Trophoblast cell (in vitro differentiated cells and primary cell): Measurements from ENCODE around the gene EVI5.

Source experiments
- DNase-seq, 2 donors: peaks; one replicate each; pipeline ENCODE4 v3.0.0-alpha.2; 2016
- H2AFZ ChIP-seq: 2 replicates; pipeline ENCODE4 v1.6.1; 2013; ENCODE audit warnings: low read length, moderate library complexity, mild to moderate bottlenecking; ENCODE audit not compliant: insufficient read depth, poor library complexity
- H2AK5ac ChIP-seq: 2 replicates; pipeline ENCODE4 v1.6.1; 2013; ENCODE audit warnings: mild to moderate bottlenecking, low read length
- H2BK120ac ChIP-seq: 2 replicates; pipeline ENCODE4 v1.6.1; 2013; ENCODE audit warnings: low read length, mild to moderate bottlenecking, moderate library complexity; ENCODE audit not compliant: insufficient read depth, poor library complexity
- H2BK12ac ChIP-seq: 2 replicates; pipeline ENCODE4 v1.6.1; 2013; ENCODE audit warnings: mild to moderate bottlenecking, low read length, moderate library complexity
- H2BK5ac ChIP-seq: 2 replicates; pipeline ENCODE4 v1.6.1; 2013; ENCODE audit warnings: low read length, low read depth, moderate library complexity, mild to moderate bottlenecking; ENCODE audit not compliant: poor library complexity
- H3K14ac ChIP-seq: 2 replicates; pipeline ENCODE4 v1.6.1; 2013; ENCODE audit warnings: mild to moderate bottlenecking, low read length
- H3K18ac ChIP-seq: 2 replicates; pipeline ENCODE4 v1.6.1; 2013; ENCODE audit warnings: mild to moderate bottlenecking, low read length
- H3K23ac ChIP-seq: 2 replicates; pipeline ENCODE4 v1.6.1; 2013; ENCODE audit warnings: low read length
- H3K27ac ChIP-seq: 2 replicates; pipeline ENCODE4 v1.5.1; 2013; ENCODE audit warnings: low read depth, mild to moderate bottlenecking, inconsistent platforms, low read length, moderate library complexity
- H3K27me3 ChIP-seq: 2 replicates; pipeline ENCODE4 v1.6.1; 2013; ENCODE audit warnings: inconsistent platforms, mild to moderate bottlenecking, low read length, moderate library complexity; ENCODE audit not compliant: insufficient read depth
- H3K36me3 ChIP-seq, 2 experiments: 1 replicate in 1 of 2; 2 replicates in 1 of 2; pipeline ENCODE4 v1.6.1; 2013; ENCODE audit warnings: low read length in 2 of 2, mild to moderate bottlenecking in 2 of 2, moderate library complexity in 1 of 2; ENCODE audit not compliant: insufficient read depth in 2 of 2, control insufficient read depth in 1 of 2
- H3K4ac ChIP-seq: 2 replicates; pipeline ENCODE4 v1.6.1; 2013; ENCODE audit warnings: low read depth, mild to moderate bottlenecking, low read length, moderate library complexity
- H3K4me1 ChIP-seq, 2 experiments: 1 replicate in 1 of 2; 2 replicates in 1 of 2; pipeline ENCODE4 v1.6.1; 2013; ENCODE audit warnings: low read length in 2 of 2, mild to moderate bottlenecking in 2 of 2, moderate library complexity in 1 of 2; ENCODE audit not compliant: insufficient read depth in 2 of 2, control insufficient read depth in 1 of 2
- H3K4me2 ChIP-seq: 2 replicates; pipeline ENCODE4 v1.6.1; 2013; ENCODE audit warnings: inconsistent platforms, mild to moderate bottlenecking, low read length, moderate library complexity
- H3K4me3 ChIP-seq: 2 replicates; pipeline ENCODE4 v1.5.1; 2013; ENCODE audit warnings: mild to moderate bottlenecking, low read depth, low read length, inconsistent platforms
- H3K79me1 ChIP-seq: one replicate; pipeline ENCODE4 v1.6.1; 2013; ENCODE audit warnings: low read length
- H3K79me2 ChIP-seq: 2 replicates; pipeline ENCODE4 v1.6.1; 2013; ENCODE audit warnings: low read length, mild to moderate bottlenecking; ENCODE audit not compliant: control insufficient read depth, insufficient read depth, poor library complexity
- H3K9ac ChIP-seq: 2 replicates; pipeline ENCODE4 v1.6.1; 2013; ENCODE audit warnings: mild to moderate bottlenecking, low read length
- H3K9me3 ChIP-seq: 2 replicates; pipeline ENCODE4 v1.6.1; 2013; ENCODE audit warnings: low read depth, mild to moderate bottlenecking, control low read depth, inconsistent platforms, low read length; ENCODE audit not compliant: insufficient read depth
- H4K12ac ChIP-seq: 2 replicates; pipeline ENCODE4 v1.6.1; 2013; ENCODE audit warnings: low read depth, mild to moderate bottlenecking, low read length, moderate library complexity
- H4K8ac ChIP-seq: 2 replicates; pipeline ENCODE4 v1.6.1; 2013; ENCODE audit warnings: low read depth, mild to moderate bottlenecking, low read length, moderate library complexity
- H4K91ac ChIP-seq: one replicate; pipeline ENCODE4 v1.6.1; 2013; ENCODE audit warnings: low read depth, mild to moderate bottlenecking, low read length, moderate library complexity
- WGBS: extraction: QIAGEN DNeasy Blood & Tissue Kit; methylation state at CpG from one replicate; pipeline ENCODE4 v1.1.7; 2013; ENCODE audit warnings: missing lambda C conversion rate; ENCODE audit not compliant: insufficient read length, insufficient coverage; ENCODE audit errors: extremely low coverage; 5-methylcytosine and 5-hydroxymethylcytosine counted together

The EVI5 gene

GRCh38 chr1:92482665-92483609 is 302.0 kb downstream of the EVI5 start:
- H3K9me3 ChIP-seq, result peaks cover 7% of the 10 kb centered on the region
- H4K12ac ChIP-seq, result no peak overlapping the region
- no peak overlapping the region for H2BK12ac ChIP-seq
- peak overlapping the region; percentile 18 for H2AFZ ChIP-seq
- no peak overlapping the region for H3K4ac ChIP-seq
- H3K4me3 ChIP-seq, result peak overlapping the region; percentile 56
- H3K36me3 ChIP-seq, result no peaks in the 10 kb centered on the region
- no peaks in the 10 kb centered on the region for H3K79me1 ChIP-seq
- H3K27me3 ChIP-seq, result peaks cover 87% of the 10 kb centered on the region
- H3K14ac ChIP-seq, result no peak overlapping the region
- peak overlapping the region; percentile 88 for H3K4me2 ChIP-seq
- no peak overlapping the region for H2BK120ac ChIP-seq
- peaks cover 42 to 56% of the 10 kb centered on the region in 2 experiments for H3K4me1 ChIP-seq
- H3K23ac ChIP-seq, result no peak overlapping the region
- no peak overlapping the region for H2BK5ac ChIP-seq
- no peak overlapping the region for H4K8ac ChIP-seq
- no peak overlapping the region for H3K27ac ChIP-seq
- no peak overlapping the region for H3K9ac ChIP-seq
- no peak overlapping the region for H2AK5ac ChIP-seq
- H4K91ac ChIP-seq, result no peak overlapping the region
- H3K18ac ChIP-seq, result no peak overlapping the region
- H3K79me2 ChIP-seq, result no peaks in the 10 kb centered on the region
- WGBS, result no CpG with 5 or more reads among the region's 62 CpGs
- no peak for DNase-seq

GRCh38 chr1:92481971-92482664 is 302.8 kb downstream of the EVI5 start:
- H3K79me2 ChIP-seq, result no peaks in the 10 kb centered on the region
- H3K4me2 ChIP-seq, result peak overlapping the region; percentile 61
- no peak overlapping the region for H2BK5ac ChIP-seq
- no peak overlapping the region for H2BK12ac ChIP-seq
- H3K14ac ChIP-seq, result no peak overlapping the region
- no peak overlapping the region for H4K12ac ChIP-seq
- H3K18ac ChIP-seq, result no peak overlapping the region
- peaks cover 42 to 56% of the 10 kb centered on the region in 2 experiments for H3K4me1 ChIP-seq
- no peaks in the 10 kb centered on the region for H3K36me3 ChIP-seq
- no peak overlapping the region for H3K4me3 ChIP-seq
- H3K9me3 ChIP-seq, result peaks cover 7% of the 10 kb centered on the region
- no CpG with 5 or more reads among the region's 39 CpGs for WGBS
- peak in 1 of 2 donors; percentile 16 for DNase-seq
- H3K27me3 ChIP-seq, result peaks cover 85% of the 10 kb centered on the region
- H2AFZ ChIP-seq, result no peak overlapping the region
- no peak overlapping the region for H3K4ac ChIP-seq
- no peak overlapping the region for H4K8ac ChIP-seq
- no peak overlapping the region for H2BK120ac ChIP-seq
- no peaks in the 10 kb centered on the region for H3K79me1 ChIP-seq
- no peak overlapping the region for H2AK5ac ChIP-seq
- no peak overlapping the region for H3K27ac ChIP-seq
- H3K23ac ChIP-seq, result no peak overlapping the region
- no peak overlapping the region for H3K9ac ChIP-seq
- no peak overlapping the region for H4K91ac ChIP-seq

- no peak overlapping the region for H2AK5ac ChIP-seq
- no peak overlapping the region for H4K12ac ChIP-seq
- H3K14ac ChIP-seq, result no peak overlapping the region
- H2BK12ac ChIP-seq, result no peak overlapping the region
- H3K27me3 ChIP-seq, result peaks cover 80% of the 10 kb centered on the region
- H3K36me3 ChIP-seq, result no peaks in the 10 kb centered on the region
- no peaks in the 10 kb centered on the region for H3K79me2 ChIP-seq
- no peak overlapping the region for H2BK120ac ChIP-seq
- H4K8ac ChIP-seq, result no peak overlapping the region
- no peak overlapping the region for H3K4ac ChIP-seq
- H3K27ac ChIP-seq, result no peak overlapping the region
- H4K91ac ChIP-seq, result no peak overlapping the region
- no peak overlapping the region for H3K9ac ChIP-seq
- no CpG with 5 or more reads among the region's 12 CpGs for WGBS
- H3K9me3 ChIP-seq, result peaks cover 7% of the 10 kb centered on the region
- no peak overlapping the region for H2BK5ac ChIP-seq
- no peak overlapping the region for H2AFZ ChIP-seq
- no peak for DNase-seq
- H3K4me3 ChIP-seq, result no peak overlapping the region
- H3K79me1 ChIP-seq, result no peaks in the 10 kb centered on the region
- H3K23ac ChIP-seq, result no peak overlapping the region
- peak overlapping the region; percentile 61 for H3K4me2 ChIP-seq
- no peak overlapping the region for H3K18ac ChIP-seq
- peaks cover 38 to 53% of the 10 kb centered on the region in 2 experiments for H3K4me1 ChIP-seq
Observed at GRCh38 chr1:92481599-92481925, 303.3 kb downstream of the EVI5 start.

GRCh38 chr1:92480813-92481598 is 303.9 kb downstream of the EVI5 start:
- H3K36me3 ChIP-seq, result no peaks in the 10 kb centered on the region
- H3K18ac ChIP-seq, result no peak overlapping the region
- no peak overlapping the region for H3K14ac ChIP-seq
- no peak overlapping the region for H4K12ac ChIP-seq
- no CpG with 5 or more reads among the region's 65 CpGs for WGBS
- H3K27ac ChIP-seq, result no peak overlapping the region
- peak overlapping the region; percentile 61 for H3K4me2 ChIP-seq
- no peak overlapping the region for H3K4me3 ChIP-seq
- no peak overlapping the region for H2BK120ac ChIP-seq
- H4K8ac ChIP-seq, result no peak overlapping the region
- H3K79me2 ChIP-seq, result no peaks in the 10 kb centered on the region
- DNase-seq, result no peak
- H3K9me3 ChIP-seq, result peaks cover 8% of the 10 kb centered on the region
- H3K4me1 ChIP-seq, result peaks cover 36 to 49% of the 10 kb centered on the region in 2 experiments
- no peak overlapping the region for H2AK5ac ChIP-seq
- H2AFZ ChIP-seq, result no peak overlapping the region
- H2BK12ac ChIP-seq, result no peak overlapping the region
- H3K23ac ChIP-seq, result no peak overlapping the region
- H4K91ac ChIP-seq, result no peak overlapping the region
- H3K27me3 ChIP-seq, result peaks cover 75% of the 10 kb centered on the region
- no peaks in the 10 kb centered on the region for H3K79me1 ChIP-seq
- H2BK5ac ChIP-seq, result no peak overlapping the region
- H3K4ac ChIP-seq, result no peak overlapping the region
- no peak overlapping the region for H3K9ac ChIP-seq
